ENCODE data around the gene NELL1.

NELL1 gene

GRCh38 chr11:20881328-20882079 is 212.1 kb downstream of the NELL1 start:
- DNase-seq = no peak

DNA sequence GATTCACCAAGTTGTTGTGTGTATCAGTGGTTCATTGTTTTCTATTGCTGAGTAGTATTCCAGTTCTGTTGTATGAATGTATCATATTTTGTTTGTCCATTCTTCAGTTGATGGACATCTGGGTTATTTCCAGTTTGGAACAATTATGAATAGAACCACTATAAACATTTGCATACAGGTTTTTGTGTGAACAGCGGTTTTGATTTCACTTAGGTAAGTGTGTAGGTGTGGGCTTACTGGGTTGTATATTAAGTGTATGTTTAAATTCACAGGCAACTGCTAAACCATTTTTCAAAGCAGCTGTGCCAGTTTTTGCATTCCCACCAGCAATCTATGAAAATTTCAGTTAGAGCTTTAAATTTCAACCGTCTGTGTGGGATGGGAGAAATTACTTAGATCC is 217.8 kb downstream of the NELL1 start:
- no peak for DNase-seq

DNA sequence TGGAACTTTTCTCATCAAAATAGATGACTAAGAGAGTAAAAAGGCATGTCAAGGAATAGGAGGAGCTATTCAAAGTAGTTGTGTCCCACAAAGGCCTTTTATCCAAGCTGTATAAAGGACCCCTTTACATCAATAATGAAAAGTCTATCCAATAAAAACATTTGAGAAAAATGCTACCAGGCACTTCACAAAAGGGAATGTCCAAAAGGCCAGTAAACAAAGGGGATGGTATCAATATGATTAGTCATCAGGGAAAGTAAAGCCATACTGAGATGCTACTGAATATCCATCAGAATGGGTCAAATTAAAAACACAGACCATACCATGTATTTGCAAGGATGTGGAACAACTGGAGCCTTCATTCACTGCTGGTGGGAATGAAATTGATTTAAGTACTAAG is 224.9 kb downstream of the NELL1 start:
- DNase-seq = no peak

DNA sequence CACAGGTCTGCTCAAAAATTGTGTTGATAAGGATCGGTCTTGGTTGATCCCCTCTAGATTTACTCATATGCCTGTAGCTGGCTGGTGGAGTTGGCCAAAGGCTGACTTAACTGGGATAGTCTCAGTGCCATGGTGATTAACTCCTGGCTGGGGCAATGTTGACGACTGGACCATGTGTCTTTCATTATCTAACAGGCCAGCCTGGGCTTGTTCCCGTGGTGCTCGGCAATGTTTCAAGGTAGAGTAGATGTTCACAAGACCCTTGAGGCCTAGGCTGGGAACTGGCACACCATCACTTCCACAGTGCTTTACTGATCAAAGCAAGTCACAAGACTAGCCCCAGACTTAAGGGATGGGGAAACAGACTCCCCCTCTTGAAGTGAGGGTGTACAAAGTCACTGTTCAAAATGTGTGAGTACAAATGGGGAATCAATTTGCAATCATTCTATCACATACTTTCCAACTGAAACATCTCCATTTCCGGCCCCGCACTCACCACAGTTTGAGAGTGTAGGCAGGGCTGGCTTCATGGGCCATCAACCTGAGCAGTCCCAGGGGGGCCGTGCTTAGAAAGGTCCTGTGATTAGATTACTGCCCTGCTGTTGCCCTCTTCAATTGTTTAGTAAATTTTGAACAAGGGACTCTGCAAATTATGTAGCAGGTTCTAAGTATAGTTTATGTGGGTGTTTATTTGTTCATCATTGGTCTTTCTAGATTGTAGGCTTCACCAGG is 240.8 kb downstream of the NELL1 start:
- DNase-seq = no peak

DNA sequence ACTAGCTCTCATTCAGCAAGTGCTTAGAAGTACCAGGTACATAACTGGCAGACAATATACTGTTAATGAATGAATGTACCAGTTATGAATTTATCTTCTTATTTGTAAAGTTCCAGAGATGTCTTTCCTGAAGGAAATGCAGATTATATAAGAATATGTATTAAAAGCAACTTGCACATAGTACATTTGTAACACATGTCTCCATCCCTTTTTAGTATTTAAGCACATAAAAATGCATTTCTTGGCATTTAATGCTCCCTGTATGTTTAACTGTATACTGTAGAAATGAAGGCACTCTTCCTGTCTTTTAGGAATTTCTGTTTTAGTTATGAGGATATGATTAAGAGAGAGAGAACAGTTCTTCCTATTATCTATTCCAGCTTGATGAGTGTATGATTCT is 241.3 kb downstream of the NELL1 start:
- DNase-seq = no peak

- no peak for DNase-seq
Observed at GRCh38 chr11:20912065-20912821, 242.9 kb downstream of the NELL1 start.

DNA sequence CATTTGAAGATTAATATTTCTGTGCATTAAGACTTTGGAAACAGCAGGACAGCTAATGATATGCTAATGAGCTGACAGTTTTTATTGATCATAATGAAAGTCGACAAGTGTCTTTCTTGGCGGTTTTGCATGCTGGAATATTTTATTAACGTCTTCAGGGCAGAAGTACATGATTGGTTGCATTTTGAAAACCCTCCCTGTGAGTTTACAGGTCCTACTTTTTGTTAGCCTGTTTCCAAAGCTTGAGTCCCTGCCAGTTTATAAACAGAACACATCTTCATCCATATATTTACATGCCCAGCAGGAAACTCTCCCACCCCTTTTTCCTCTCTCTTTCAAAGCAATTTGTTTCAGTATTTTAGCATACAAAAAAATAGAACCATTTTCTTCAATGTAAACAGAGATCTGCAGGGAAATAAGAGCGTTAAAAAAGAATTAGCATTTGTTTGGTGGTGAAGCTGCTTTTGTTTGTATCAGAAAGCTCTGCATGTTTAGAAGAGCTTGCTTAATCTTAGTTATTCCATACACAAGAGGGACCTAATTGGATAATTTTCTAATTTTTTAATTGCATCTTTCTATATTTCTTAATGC is 243.6 kb downstream of the NELL1 start:
- DNase-seq = no peak

GRCh38 chr11:20917306-20917705 is 247.9 kb downstream of the NELL1 start:
- DNase-seq = no peak

- DNase-seq = no peak
Observed at GRCh38 chr11:20926799-20927540, 257.6 kb downstream of the NELL1 start.

DNA sequence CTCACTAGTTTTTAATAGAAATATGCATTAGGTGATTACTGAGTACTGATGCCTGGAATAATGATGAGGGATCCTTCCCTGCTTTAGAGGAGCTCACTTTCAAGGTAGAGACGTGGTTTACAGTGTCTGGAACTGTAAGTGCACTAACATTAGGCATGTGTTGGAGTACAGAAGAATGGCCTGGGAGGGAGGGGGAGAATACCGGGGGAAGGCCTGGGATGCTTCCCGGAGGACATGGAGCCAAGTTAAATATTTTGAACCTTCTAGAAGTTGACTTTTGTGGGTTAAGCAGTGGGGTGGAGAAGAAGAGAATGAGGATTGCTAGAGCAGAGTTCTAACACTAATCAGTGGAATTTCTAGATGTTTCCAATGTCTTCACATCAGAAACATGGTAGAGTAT is 261.6 kb downstream of the NELL1 start:
- DNase-seq = no peak

DNA sequence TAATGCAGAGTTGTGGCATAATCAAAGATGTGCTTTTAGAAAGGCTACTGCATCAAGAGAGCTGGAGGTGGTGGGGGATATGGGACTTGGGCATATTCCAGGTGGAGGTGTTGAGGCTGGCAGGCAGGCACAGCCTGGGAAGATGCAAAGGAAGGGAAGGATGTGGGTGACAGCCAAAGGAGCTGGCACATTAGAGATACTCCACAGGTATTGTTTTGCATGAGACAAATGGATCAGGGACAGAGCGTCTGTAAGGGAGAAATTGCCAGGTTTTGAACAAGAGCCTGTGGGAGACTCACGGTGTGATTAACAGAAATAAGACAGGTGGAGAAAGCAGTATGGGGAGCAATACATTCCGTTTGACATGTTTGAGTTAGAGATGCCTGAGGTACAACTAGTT is 263.7 kb downstream of the NELL1 start:
- no peak for DNase-seq

DNA sequence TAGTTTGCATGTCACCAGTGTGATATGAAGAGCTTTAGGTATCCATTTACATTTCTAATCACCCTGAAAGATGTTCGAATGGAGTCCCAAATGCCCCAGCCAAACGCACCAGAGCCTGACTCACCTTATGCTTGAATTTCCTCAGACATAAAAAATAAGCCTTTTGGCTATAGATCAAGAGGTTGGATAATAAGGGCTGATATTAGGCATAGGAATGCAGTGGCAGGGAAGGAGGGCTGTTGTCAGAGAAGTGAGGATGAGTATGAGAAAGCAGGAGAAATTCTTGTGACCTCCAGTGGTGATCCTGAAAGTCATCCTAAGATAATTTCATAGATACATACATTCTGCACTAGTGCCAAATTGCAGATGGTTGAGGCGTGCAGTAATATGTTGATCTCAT is 264.6 kb downstream of the NELL1 start:
- no peak for DNase-seq

GRCh38 chr11:20934516-20934915 is 265.1 kb downstream of the NELL1 start:
- DNase-seq = no peak

DNA sequence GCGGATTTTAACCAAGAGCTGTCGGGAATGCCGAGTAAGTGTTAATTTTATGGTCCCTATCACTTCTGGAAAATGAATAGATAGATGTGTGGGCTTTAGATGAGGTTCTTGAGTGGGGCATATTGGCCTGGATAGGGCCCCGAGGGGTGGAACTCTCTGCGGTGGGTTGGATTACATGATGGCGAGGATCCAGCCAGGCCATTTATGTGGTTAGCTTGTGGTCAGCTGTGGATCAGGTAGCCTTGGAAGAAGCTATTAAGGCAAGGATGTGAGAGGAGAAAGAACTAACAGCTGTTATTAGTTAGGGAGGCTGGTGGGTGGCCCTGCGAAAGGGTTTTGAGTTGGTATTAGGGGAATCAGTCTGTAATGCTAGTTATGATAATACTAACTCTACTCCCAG is 268.4 kb downstream of the NELL1 start:
- no peak for DNase-seq

GRCh38 chr11:20949585-20949984 is 280.2 kb downstream of the NELL1 start:
- DNase-seq = no peak

- DNase-seq = no peak
Observed at GRCh38 chr11:20962581-20962980, 293.2 kb downstream of the NELL1 start.

GRCh38 chr11:20963596-20963995 is 294.2 kb downstream of the NELL1 start:
- DNase-seq = no peak

DNA sequence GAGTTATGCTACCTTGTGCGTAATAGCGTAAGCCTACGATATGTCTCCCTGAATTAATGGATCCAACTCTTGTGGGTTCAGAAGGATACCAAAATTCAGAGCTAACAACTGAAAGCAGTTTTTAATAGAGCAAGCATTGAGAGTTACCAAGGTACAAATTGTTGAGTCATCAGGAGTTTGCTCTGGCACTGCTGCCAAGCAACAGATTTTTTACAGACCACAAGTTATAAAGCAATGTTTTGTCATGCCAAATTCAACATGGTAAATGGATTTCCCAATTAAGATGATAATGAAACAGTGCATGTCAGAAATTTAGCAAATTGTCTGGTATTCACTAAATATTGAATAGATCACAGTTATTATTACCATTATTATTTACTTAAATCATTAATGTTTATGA is 295.6 kb downstream of the NELL1 start:
- no peak for DNase-seq

DNA sequence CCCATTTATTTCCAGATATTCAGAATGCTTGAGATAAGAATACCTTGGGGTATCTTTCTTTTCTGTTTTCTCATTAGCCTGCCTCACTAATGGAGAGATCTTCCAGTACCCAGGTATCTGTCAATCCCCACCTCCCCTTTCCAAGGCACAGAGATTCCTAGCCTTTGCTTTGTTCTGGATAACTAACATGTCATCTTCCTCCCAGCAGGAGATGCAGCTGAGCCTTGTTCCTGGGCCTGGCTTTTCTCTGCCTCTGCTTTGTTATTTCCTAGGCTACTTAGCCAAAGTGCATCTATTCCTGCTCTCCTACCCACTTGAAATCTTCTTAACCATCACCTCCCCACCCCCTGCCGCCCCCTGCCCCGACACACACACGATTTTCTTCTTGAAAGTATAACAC is 297.1 kb downstream of the NELL1 start:
- no peak for DNase-seq

- DNase-seq = no peak
Observed at GRCh38 chr11:20973940-20974559, 304.7 kb downstream of the NELL1 start.

DNA sequence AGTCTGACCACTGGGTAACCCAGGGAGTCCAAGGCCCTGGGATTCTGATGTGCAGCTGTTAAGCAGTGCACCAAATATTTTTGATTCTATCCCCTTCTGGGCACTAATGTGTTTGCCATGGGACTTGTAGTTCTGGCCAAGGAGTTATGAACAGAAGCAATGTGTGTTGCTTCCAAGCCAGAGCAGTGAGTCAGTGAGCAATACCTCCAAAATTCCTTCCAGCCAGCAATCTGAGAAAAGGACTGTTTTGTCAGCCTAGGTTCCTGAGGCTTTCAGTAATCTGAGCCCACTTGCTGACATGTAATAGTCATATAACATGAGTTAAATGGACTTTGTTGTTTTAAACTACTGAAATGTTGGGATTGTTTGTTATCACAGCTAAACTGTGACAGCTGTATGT is 311.4 kb downstream of the NELL1 start:
- DNase-seq = no peak

DNA sequence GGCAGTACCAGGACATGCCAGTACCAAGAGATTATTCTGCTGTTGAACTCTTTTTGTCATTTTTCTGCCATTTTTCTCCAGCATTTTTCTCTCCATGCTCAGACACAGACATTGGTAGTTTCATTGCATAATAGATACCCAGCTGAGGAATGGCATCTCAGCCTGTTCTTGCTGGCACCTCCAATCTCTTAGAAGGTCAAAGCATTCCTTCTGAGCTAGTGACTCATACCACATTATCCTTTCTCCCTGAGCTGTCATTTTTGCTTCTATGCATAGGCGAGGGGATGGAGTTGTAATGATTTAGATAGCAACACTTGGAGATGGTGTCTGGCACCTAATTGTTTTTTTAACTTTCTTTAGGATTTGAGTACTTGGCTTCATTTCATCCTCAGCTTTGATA is 321.1 kb downstream of the NELL1 start:
- no peak for DNase-seq

Measured in stimulated activated CD4-positive, alpha-beta T cell treated with anti-CD3 and anti-CD28 coated beads, Interleukin-4, amount 100 ng/mL, for 4 hours (primary cell).